NCI-H1930 (cell line): Measurements from ENCODE around the gene LPP.
"Not testable (repeated sequence)": the region's sequence is repeated elsewhere in the genome, so short reads cannot be mapped to it uniquely, and the experiment has no call there.

Experiments
- DNase-seq, 2 experiments: peaks; one replicate each; lab custom pipeline; 2025; lab: John Stamatoyannopoulos, UW

Gene LPP

DNA sequence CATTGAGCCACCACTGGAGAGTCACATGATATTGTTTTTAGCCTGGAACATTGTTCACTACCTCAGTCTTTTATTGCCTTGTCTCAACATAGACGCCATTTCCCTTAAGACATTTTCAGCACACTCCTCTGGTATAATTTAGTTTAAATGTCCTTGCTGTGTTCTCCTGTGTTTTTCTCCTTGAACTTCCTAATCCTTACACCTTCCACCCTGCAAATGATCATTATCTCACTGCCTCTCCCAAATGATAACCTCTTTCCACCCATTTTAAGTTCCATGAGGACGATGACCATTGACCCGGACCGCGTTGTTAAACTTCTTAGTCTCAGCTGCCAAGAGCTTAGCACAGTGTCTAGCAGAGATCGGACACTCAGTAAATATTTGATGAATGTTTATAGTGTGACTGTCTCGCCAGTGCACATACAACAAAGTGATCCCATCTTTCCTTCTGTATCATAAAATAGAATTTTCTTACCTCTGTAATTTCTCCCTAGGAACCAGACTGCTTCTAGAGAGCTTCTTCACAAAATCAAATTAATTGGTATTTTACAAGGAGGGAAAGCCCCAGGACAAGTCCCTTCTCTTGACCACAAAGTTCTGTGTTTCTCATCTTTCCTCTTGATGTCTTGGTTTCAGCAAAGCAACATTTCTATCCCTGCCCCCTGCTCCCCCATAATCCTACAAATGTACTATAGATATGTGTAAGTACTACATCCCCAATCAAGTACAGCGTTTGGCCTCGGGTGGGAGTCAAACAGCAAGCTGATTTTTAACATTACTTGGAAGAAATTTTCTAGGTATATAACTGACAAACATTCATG lies 429.6 kb downstream of the LPP start:
- no peak for DNase-seq

- DNase-seq = no peak
Observed at GRCh38 chr3:188584162-188584529, 430.2 kb downstream of the LPP start.

GRCh38 chr3:188584958-188585689 lies 431.2 kb downstream of the LPP start:
- DNase-seq = no peak

DNA sequence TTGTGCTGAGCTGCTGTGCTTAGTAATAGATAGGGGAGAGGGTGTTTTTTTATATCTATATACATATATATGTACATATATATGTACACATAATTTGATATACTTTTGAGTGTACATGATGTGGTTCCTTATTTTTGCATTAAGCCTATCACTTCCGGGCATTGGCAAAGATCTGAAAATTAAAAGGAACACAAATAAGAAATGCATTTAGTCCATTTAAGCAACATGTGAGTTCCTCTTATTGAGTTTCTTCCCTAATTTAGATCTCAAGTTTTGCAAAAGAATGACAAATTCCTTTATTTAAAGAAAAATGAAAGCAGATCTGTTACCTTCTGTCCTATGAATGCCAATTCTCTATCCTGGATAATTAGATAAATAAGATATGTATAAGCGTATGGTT lies 435.1 kb downstream of the LPP start:
- DNase-seq = no peak

DNA sequence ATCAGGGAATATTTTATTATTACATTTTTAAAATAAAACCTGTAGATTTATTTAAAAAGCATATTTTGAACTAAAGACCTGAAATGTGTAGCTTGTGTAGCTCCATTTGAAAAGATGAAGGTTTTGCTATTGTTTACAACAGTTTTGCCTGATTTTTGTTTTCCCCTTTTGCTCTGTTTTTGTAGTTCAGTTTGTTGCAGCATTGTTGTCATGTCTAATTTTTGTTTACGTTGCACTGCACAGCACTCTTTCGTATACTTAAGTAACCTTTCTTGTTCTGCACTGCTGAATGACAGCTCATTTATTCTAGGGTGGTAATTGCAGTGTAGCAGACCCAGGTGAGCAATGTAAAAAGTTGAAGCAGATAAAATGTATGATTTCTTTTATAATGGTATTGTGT lies 435.8 kb downstream of the LPP start:
- no peak for DNase-seq

- DNase-seq = no peak
Observed at GRCh38 chr3:188590557-188590956, 436.6 kb downstream of the LPP start.

GRCh38 chr3:188594139-188594538 lies 440.2 kb downstream of the LPP start:
- no peak for DNase-seq

GRCh38 chr3:188595890-188596376 lies 442.0 kb downstream of the LPP start:
- DNase-seq = no peak

DNA sequence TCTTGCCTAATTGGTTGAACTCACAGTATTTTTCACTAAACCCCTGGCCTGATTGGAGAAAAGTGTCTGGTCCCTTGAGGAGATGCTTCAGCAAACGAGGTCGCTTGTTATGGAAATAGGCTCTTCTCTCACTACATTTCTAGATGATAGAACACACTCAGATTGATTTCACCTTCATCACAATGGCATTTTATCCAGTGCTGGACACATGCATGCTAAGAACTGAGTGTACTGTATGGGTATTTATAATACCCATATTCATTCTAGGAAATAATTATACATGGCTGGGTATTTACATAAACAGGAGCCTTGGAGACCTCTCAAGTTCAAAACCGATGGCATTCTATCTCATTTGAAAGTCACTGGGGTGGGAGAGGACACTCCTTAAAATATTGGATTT lies 444.9 kb downstream of the LPP start:
- no peak for DNase-seq

DNA sequence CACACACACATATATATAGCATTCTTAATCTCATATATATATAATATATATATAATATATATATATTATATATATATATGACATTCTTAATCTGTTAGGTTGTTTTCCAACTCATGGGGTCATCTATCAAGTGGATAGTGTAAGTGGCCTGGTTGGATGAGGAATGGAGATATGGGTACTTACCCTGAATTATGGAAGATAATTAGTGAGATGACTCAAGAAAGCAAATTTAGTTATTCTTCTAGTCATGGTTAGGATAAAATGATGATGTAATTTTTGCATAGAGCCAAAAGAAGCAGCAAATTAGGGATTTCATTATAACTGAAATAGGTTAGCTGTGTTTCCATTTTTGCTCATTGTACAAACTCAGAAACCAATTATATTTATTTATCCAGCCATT lies 448.2 kb downstream of the LPP start:
- DNase-seq = no peak

DNA sequence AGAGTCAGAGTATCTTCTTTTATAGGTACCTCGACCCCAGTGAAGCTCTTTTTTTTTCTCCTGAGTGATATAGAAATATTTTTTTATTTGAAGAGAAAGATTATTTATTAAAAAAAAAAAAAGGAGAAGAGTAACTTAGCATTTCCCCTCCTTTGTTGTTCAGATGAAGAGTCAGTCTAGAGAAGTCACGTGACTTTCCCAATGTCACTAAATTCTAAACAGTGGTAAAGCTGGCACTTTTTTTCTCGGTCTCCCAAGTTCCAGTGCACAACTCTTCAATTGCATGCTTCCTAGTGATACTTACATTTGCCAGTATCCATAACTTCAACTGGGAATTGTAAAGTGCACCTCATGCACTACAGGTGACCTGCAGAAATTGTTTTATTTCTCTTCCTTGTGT lies 448.7 kb downstream of the LPP start:
- DNase-seq = no peak

GRCh38 chr3:188604651-188605050 lies 450.7 kb downstream of the LPP start:
- no peak for DNase-seq

GRCh38 chr3:188605231-188605630 lies 451.3 kb downstream of the LPP start:
- DNase-seq = no peak

DNA sequence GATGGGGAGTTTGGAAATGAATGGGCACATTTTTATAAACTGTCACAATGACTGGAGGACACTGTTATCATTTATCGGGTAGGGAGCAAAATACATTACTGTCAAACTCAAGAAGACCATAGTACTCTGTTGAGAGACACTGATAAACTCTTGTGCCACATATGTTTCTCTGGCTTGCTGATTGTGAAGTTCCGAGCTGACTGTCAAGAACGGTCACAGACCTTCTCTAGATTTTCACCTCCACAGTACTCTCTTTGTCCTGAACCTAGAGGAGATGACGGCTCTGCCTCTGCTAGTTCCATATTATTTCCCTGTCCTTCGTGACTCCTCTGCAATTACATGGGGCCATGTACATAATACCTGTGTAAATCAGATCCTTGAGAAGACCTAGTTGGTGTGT lies 451.9 kb downstream of the LPP start:
- no peak for DNase-seq

DNA sequence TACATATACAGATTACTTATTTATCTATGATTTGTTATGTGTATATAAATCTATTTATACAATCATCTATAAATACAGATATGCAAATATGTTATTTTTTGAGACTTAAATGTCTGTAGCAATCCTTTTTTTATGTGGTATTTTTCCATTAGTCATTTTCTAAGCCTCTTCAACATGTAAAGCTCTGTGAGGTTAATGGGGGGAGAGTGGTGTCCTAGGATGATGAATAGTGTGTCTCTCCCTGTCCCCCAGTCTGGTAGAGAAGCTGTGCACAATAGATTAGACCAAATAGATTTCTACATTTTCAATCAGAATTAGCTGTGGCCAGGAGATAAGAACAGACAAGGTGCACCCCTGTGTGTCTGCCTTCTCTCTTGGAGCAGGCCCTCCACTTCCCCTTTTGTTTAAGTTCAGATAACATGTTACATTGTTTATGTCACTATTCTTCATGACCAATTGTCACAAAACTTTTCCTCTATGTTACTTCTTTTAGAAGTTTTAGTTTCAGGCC lies 453.9 kb downstream of the LPP start:
- no peak for DNase-seq

GRCh38 chr3:188608401-188608800 lies 454.4 kb downstream of the LPP start:
- no peak for DNase-seq

- not testable (repeated sequence) for DNase-seq
Observed at GRCh38 chr3:188613721-188614120, 459.8 kb downstream of the LPP start.

DNA sequence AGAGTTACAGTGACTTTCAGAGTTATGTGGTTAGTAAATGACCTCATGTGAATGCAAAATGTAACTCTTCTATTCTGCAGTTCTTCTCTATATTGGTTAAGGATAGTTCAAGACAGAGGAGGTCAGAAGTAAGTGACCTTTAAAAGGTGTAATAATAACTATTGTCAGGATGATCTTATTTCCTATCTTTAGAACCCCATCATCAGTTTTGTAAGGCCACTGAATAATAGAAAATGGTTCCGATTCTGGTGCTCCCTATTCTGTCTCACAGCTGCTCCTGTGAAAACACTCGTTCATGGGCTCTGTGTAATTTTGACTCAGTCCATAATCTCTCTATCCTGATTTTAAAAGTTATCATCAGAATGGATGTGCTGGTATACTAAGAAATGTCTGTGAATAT lies 463.3 kb downstream of the LPP start:
- DNase-seq = no peak

DNA sequence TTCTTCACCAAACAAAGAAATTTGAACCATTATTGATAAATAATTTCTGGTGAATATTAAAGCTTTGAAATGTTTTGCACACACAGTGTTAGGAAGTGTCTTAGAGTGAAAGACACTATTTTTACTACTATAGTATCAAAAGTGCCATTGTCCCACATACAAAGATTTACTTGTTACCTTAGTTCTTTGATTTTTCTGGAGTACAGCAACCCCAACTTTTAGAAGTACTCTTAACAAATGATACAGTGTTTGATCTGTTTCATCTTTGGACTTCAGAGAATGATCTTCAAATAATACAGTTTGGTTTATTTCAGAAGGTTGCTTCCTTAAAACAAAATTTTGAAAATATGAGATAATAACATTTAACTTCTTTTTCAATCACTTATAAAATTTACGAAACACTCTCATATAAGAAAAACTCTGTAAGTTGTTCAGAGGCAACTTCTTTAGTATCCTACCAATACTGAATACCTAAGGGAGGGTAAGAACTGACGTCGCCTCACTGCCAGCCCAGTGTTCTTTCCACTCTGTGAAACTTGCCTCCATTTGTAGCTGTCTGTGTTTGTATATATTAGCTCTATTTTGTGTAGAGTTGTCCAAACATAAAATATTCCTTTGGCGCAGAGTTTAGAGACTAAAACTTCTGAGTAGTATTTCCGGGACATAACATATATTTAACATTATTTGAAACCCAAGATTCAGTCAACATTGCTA lies 464.2 kb downstream of the LPP start:
- DNase-seq = no peak

DNA sequence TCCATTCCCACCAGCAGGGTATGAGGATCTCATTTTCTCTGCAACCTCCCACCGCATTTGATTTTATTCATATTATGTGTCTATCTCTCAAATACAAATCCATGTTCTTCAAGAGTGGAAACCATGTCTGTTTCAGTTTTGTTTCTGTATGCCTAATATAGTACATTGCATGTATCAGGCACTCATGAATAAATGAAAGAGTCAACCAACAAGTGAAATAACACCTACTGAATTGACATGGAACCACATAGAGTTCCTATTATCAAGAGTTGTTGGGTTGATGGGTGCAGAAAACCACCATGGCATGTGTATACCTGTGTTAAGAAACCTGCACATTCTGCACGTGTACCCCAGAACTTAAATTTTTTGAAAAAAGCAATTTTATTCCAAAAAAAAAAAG lies 466.8 kb downstream of the LPP start:
- no peak for DNase-seq

- no peak for DNase-seq
Observed at GRCh38 chr3:188624384-188624783, 470.4 kb downstream of the LPP start.

- DNase-seq = no peak
Observed at GRCh38 chr3:188624828-188625227, 470.9 kb downstream of the LPP start.

- no peak for DNase-seq
Observed at GRCh38 chr3:188627652-188628051, 473.7 kb downstream of the LPP start.
